CMK (cell line): ENCODE data around the gene TTC17.
A peak's percentile ranks its signal among the peaks of the same experiment; 100 is the strongest.
"Not testable (repeated sequence)": the region's sequence is repeated elsewhere in the genome, so short reads cannot be mapped to it uniquely, and the experiment has no call there.

Experiments
- DNase-seq: peaks from one replicate; pipeline ENCODE4 v3.0.0-alpha.2; 2010; ENCODE audit warnings: low read depth

Gene TTC17

GRCh38 chr11:43358801-43359421 is at the start of gene TTC17:
Gene TTC17 (plus strand): TSS chr11:43358920. CDS start chr11:43358955, 35 bp downstream.
- peak; percentile 71 for DNase-seq

DNA sequence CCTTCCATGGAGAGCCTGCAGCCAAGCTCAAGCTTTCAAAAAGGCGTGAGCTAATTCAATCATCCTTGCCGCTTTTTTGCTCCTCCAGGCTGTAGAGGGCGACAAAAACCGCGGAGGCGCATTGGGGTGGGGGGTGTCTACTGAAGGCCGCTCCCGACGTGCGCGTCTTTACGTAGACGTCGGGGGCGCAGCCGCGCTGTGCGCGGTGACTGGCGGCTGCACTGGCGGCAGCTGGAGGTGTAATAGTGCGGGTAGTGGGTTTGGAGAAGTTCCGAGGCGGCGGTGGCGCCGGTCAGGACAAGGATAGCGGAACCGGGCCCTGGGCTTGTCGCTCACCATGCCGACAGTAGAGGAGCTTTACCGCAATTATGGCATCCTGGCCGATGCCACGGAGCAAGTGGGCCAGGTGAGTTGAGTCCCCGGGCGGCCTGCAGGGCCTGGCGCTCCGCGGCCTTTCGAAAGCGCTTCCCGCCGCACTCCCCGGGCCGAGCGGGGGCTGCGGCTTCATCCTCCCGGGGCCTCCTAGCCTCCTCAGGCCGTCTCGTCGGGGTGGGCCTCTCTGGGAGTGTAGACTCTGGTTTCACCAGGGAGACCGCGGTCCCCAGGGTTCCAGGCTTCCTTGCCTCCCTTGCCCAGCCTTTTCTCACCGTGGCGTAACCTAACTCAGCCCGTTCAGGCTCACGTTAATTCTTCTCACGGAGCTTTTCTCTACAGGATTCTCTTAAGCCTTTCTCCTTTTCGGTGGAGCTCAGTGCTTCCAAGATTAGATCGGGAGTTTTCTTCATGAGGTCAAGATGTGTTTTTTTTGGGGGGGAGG is 46.7 kb upstream of the TTC17 start, which contains the start of gene API5:
API5 (plus strand) TSS at position 206 of the 817 bp plus-strand sequence; CDS start at position 338, 132 bp downstream.
- peak; percentile 83 for DNase-seq

DNA sequence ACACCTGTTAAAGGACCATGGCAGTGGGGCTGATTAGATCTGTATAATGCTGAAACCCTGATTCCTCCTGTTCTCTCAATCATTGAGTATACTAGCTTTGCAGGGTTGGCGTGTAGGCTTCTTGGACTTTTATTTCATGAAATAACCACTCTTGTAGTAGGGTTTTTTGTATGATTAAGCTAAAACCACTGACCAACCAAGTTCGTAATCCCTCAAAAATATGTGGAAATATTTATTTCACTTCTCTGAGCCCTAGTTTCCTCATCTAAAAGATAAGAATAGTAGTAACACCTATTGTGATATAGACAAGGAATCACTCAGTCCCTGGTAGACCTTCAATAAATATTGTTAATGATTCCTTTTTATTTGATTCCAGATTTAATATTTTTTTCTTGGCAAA is 42.8 kb upstream of the TTC17 start:
- DNase-seq = no peak

DNA sequence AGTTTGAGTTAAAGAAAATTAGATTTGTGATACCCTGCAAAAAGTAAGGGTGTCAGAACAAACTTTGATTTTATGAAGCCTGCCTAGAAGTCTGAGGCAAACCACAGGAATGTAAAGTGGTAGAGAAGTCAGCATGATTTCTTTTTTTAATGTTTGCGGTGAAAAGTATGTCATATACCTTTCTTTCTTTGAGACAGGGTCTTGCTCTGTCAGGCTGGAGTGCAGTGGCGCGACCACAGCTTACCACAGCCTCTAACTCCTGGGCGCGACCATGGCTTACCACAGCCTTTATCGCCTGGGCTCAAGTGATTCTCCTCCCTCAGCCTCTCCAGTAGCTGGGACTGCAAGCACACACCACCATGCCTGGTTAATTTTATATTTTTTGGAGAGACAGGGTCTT is 42.3 kb upstream of the TTC17 start:
- DNase-seq = no peak

DNA sequence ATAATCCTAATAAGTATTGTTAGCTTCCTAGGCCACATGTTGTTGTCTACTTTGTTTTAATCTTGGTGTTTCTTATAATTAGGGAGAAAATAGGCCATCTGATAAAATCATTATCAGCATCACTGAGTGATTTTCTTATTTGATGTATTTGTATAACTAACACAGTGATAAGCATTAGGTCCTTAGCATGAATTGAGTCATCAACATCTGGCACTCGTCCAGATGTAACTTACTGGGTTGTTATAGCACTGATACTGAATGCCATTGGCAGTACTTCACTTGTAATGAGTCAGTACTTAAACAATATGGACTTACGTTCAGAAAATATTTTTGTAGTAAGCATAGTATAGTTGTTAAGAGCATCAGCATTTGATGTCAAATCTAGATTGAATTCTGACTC is 30.7 kb upstream of the TTC17 start:
- no peak for DNase-seq

DNA sequence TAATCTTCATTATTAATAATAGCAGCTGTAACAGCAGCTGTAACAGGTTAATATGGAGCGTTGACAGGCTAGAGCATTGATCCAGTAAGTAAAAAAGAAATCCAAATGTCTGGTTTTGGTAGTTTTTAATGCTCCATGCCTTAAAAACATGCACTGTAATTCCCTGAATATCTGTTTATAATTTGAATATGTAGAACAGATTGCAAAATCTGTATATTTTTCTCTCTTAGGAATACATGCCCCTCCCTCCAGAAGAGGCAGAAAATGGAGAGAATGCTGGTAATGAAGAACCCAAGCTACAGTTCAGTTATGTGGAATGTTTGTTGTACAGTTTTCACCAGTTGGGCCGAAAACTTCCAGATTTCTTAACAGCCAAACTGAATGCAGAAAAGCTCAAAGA is 30.2 kb upstream of the TTC17 start:
- no peak for DNase-seq

GRCh38 chr11:43341159-43341558 is 17.6 kb upstream of the TTC17 start:
- no peak for DNase-seq

DNA sequence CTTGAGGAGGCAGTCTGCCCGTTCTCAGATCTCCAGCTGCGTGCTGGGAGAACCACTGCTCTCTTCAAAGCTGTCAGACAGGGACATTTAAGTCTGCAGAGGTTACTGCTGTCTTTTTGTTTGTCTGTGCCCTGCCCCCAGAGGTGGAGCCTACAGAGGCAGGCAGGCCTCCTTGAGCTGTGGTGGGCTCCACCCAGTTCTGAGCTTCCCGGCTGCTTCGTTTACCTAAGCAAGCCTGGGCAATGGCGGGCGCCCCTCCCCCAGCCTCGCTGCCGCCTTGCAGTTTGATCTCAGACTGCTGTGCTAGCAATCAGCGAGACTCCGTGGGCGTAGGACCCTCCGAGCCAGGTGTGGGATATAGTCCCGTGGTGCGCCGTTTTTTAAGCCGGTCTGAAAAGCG is 7.3 kb upstream of the TTC17 start:
- not testable (repeated sequence) for DNase-seq

DNA sequence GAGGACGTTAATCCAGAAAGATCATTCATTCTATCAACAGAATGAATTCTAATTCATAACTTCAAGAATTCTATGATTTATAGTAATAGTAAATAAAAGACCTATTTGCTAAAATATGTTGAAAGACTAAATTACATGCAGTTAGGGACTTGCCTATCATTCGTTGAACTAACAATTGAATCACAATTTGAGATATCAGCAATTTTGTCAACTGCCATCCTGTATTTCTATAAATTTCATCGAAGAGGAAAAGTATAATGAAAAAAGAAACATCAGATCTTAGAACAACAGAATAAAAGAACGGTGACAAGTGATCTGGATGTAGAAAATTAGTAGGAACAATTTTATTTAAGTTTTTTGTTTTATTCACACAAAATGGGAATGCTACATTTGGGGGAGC is 4.4 kb upstream of the TTC17 start:
- DNase-seq = no peak

DNA sequence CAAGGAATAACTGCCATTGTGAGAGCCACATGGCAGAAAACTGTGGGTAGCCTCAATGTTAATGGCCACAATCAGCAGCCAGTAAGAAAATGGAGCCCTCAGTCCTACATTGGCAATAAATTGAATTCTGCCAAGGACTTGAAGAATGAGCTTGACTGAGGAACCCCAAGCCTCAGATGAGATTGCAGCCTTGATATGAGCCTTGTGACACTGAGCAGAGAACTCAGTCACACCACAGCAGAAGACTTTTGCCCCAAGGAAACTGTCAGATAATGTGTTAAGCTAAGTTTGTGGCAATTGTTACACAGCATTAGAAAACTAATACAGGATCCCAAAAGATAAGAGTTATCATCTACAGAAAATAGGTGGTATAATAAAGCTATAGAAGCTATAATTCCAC is 2.4 kb upstream of the TTC17 start:
- no peak for DNase-seq

- no peak for DNase-seq
Observed at GRCh38 chr11:43358279-43358800, 380 bp upstream of the TTC17 start.

- no peak for DNase-seq
Observed at GRCh38 chr11:43359422-43359818, 700 bp downstream of the TTC17 start.

DNA sequence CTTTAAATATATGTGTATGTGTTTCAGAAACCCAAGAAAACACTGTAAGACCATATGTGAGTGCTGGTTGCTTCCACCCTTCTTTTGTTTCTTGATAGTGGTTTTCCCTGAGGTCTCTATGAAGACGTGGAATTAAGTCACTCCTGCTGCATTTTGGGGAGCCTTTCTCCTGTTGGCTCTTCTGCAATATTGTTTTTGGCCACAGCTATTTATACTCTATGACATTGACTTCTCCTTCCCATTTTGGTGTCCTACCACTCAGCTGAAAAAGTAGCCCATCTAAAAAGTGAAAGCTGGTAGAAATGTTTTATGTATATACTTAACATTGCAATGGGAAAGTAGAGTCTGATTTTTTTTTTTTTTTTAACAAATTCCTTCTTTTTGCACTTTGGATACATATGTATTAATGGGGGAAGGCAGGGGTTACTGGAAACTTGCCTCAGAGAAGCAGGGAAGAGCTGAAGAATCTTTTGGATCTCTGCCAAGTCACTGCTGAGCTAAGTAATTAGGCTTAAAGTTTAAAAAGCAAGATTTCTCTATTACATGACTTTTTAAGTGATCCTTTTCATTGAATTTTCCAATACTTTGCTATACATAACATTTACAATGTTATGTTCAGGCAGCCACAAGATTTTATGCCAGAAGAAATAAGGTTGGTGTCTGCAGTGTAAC is 1.8 kb downstream of the TTC17 start:
- no peak for DNase-seq

- no peak for DNase-seq
Observed at GRCh38 chr11:43366677-43367076, 8.0 kb downstream of the TTC17 start.

DNA sequence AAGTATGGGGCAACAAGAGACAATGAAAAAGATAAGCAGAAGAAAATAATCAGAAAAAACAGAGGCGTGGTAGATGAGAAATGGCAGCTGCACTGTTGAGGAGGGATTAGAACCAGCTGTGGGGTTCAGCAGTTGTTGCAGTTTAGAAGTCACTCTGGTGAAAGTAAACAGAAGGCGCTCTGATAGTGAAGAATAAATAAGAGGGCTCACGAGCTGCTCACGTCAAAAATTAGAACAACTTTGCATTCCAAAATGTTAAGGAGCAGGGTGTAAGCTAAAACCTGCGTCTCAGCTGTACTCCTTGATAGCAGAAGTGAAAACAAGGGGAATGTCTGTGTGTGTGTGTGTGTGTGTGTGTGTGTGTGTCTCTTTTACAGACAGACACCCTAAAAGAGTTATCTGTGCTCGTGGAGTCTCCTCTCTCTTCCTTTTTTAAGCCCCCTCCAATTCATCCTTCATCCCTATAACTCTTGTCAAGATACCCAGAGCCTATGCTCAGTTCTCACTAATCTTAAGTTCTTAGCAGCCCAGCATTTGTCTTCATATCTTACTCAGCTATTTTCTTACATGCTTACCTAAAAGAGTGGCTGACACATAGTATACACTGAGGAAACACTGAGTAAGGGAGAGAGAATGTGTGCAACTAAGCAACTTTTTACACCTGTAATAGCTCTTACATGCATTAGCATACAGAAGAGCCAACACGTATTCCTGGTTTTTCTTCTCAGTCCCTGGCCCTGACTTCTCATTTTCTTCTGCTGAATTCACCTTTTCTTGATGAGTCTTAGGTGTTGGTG is 8.9 kb downstream of the TTC17 start:
- no peak for DNase-seq

GRCh38 chr11:43376065-43376464 is 17.3 kb downstream of the TTC17 start:
- DNase-seq = no peak

DNA sequence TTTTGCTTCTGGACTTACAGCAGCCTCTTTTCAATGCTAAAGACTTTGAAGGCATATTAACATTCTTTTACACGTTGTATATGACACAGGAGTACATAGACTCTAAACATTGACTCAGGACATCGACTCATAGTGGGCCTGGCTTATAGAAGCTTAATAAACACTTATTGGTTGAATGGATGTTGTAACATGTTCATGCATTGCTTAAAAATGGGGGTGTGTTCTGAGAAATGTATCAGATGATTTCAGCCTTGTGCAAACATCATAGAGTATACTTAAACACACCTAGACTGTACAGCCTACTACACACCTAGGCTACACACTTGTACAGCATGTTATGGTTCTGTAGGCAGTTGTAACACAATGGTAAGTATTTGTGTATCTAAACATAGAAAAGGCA is 17.9 kb downstream of the TTC17 start:
- no peak for DNase-seq

DNA sequence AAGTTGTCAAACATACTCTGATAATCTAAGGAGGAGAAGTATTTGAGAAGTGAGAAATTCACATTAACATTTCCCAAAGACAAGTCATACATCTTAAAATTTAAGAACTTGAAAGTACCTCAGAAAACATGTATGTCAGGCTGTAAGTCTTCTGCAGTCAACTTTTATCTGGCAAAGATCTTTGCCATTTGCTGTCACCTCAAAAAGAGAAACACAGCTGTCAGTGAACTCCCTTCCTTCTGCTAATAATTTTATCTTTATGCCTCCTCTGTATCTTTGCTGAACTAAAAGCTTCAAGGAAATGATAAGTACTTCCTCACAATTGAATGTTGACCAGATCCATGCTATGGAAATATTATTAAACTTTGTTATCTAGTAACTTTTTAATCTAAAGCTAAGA is 18.7 kb downstream of the TTC17 start:
- DNase-seq = no peak

DNA sequence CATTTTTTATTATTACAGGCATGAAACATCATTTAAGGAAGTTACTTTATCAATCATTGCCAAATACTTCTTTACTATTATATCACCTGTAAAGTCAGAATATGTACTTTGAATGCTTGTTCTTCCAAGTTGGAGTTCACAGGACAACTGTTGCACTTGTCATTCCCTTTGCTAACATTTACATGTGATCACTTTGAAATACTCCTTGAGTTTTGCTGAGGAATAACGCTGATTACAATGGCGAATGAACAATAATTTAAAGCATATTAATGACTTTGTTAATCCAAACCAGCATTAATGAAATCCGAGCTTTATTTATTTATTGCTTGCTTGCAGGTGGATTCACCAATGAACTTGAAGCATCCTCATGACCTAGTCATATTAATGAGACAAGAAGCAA is 20.2 kb downstream of the TTC17 start:
- DNase-seq = no peak

DNA sequence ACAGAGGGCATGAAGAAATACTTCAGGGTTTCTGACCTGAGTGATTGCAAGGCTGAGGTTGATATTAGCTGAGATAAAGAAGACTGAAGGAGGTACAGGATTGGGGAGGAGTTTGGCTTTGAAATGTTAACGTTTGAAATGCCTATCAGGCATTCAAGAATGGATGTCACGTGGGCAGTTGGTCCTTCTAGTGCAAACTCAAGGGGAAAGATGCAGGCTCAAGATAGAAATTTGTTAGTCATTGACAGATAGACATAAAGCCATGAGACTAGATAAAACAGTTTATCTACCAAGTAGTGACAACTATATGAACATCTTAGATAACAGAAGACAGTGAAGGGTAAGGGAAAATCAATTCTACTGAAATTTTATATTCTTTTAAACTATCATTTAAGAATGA is 23.1 kb downstream of the TTC17 start:
- DNase-seq = no peak

DNA sequence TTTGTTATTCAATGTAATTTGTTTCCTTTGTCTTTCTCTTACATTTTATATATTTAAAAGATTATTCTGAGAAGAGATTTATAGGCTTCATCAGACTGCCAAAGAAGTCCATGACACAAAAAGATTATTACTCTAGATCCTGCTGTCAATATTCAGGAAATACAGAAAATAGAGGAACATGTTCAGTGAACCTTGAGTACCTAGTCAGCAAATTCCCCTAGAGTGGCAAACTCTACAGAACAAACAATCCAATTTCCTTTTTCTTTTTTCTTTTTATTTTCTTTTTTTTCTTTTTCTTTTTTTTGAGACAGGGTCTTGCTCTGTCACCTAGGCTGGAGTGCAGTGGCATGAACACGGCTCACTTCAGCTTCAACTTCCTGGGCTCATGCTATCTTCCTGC is 23.9 kb downstream of the TTC17 start:
- no peak for DNase-seq

DNA sequence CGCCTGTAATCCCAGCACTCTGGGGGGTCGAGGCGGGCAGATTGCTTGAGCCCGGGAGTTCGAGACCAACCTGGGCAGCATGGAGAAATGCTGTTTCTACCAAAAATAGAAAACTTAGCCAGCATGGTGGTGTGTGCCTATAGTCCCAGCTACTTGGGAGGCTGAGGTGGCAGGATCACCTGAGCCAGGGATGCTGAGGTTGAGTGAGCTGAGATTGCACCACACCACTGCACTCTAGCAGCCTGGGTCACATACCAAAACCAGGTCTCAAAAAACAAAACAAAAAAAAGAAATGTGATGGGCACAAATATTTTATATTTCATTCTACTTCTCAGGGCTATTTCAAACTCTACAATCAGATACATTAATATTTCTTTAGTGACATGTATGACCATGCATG is 25.7 kb downstream of the TTC17 start:
- DNase-seq = no peak
